Endothelial cell of umbilical vein (primary cell): Measurements from ENCODE around the gene ACD. TPM values are rescaled to one million over a fixed set of nuclear protein-coding genes. Genes with fewer than 3 reads are reported as not detected.
A peak's percentile ranks its signal among the peaks of the same experiment; 100 is the strongest.

ENCODE experiments used
- BruUV-seq: library from RNA; stranded (reverse); fragments of 400-500 nt; replicated peaks from 2 replicates; lab custom pipeline; 2021; lab: Mats Ljungman, UMichigan
- CTCF ChIA-PET: fragments of 300-600, 350-600 bp; sonication (Branson Sonifier 250); formaldehyde crosslinking; loops from one replicate; lab custom pipeline; 2021; ENCODE audit warnings: antibody characterized with exemption, inconsistent platforms; lab: Charles Lee
- POLR2A ChIA-PET: fragments of 300-600, 350-600 bp; sonication (Branson Sonifier 250); formaldehyde crosslinking; loops from one replicate; lab custom pipeline; 2021; ENCODE audit warnings: antibody characterized with exemption, inconsistent platforms; lab: Charles Lee
- DNase-seq: peaks from one replicate; pipeline ENCODE4 v3.0.0-alpha.2; 2011; ENCODE audit warnings: low read depth, low spot score
- FAIRE-seq: peaks from 2 replicates; lab custom pipeline; 2011; peaks lifted over from hg19 to GRCh38; lab: Jason Lieb, UNC
- H2AFZ ChIP-seq: 2 replicates; pipeline ENCODE4 v1.6.0; 2012; ENCODE audit warnings: low read depth, low read length, control low read depth, inconsistent platforms
- H3K27ac ChIP-seq: 2 replicates; pipeline ENCODE4 v1.5.1; 2011; ENCODE audit warnings: low read depth, mild to moderate bottlenecking, control low read depth, low read length, moderate library complexity; ENCODE audit not compliant: insufficient read depth
- H3K27me3 ChIP-seq, 2 experiments: 2 replicates each; pipeline versions ENCODE4 v1.6.0 to v1.6.1; 2011; ENCODE audit warnings: low read length in 2 of 2, mixed read lengths in 1 of 2; ENCODE audit not compliant: control insufficient read depth in 2 of 2, insufficient read depth in 2 of 2
- H3K36me3 ChIP-seq, 2 experiments: 2 replicates in 1 of 2; 3 replicates in 1 of 2; pipeline ENCODE4 v1.5.1; 2011; ENCODE audit warnings: low read length in 2 of 2, mild to moderate bottlenecking in 1 of 2, moderate library complexity in 1 of 2; ENCODE audit not compliant: control insufficient read depth in 2 of 2, insufficient read depth in 2 of 2; ENCODE audit errors: extremely low read depth in 1 of 2
- H3K4me1 ChIP-seq: 3 replicates; pipeline ENCODE4 v1.5.1; 2011; ENCODE audit warnings: mild to moderate bottlenecking, low read length; ENCODE audit not compliant: control insufficient read depth, insufficient read depth; ENCODE audit errors: extremely low read depth
- H3K4me2 ChIP-seq: 2 replicates; pipeline ENCODE4 v1.6.1; 2011; ENCODE audit warnings: low read length, control low read depth, mixed read lengths; ENCODE audit not compliant: insufficient read depth
- H3K4me3 ChIP-seq, 3 experiments: fragments of 200-600 bp in 1 of 3; sonication (generic), shearing (Covaris generic) in 1 of 3; replicated peaks in 1 of 3; 2 replicates each; pipeline ENCODE4 v1.5.1; 2011 to 2016; ENCODE audit warnings: control low read depth in 3 of 3, low read length in 3 of 3, mild to moderate bottlenecking in 2 of 3, inconsistent platforms in 1 of 3, low read depth in 1 of 3, moderate library complexity in 1 of 3; ENCODE audit not compliant: insufficient read depth in 1 of 3
- H3K79me2 ChIP-seq: 2 replicates; pipeline ENCODE4 v1.6.0; 2012; ENCODE audit warnings: low read length, inconsistent platforms; ENCODE audit not compliant: control insufficient read depth, insufficient read depth
- H3K9ac ChIP-seq: replicated peaks from 2 replicates; pipeline ENCODE3; 2011; ENCODE audit warnings: low read length, control low read depth; ENCODE audit not compliant: insufficient read depth; ENCODE audit errors: extremely low read depth
- H3K9me1 ChIP-seq: replicated peaks from 3 replicates; pipeline ENCODE4 v1.6.0; 2011; ENCODE audit warnings: mild to moderate bottlenecking, low read length; ENCODE audit not compliant: control insufficient read depth, insufficient read depth; ENCODE audit errors: extremely low read depth
- H3K9me3 ChIP-seq: replicated peaks from 2 replicates; pipeline ENCODE4 v1.5.1; 2012; ENCODE audit warnings: low read length, inconsistent platforms; ENCODE audit not compliant: control insufficient read depth, insufficient read depth
- H4K20me1 ChIP-seq: replicated peaks from 2 replicates; pipeline ENCODE3; 2011; ENCODE audit warnings: mild to moderate bottlenecking, low read length; ENCODE audit not compliant: control insufficient read depth, insufficient read depth; ENCODE audit errors: extremely low read depth
- EZH2 ChIP-seq: IDR thresholded peaks from 2 replicates; pipeline ENCODE4 v1.6.1; 2012; ENCODE audit warnings: borderline replicate concordance, low read depth, mild to moderate bottlenecking, moderate library complexity, low read length, inconsistent platforms; ENCODE audit not compliant: severe bottlenecking
- FOS ChIP-seq: IDR thresholded peaks from 2 replicates; pipeline ENCODE4 v1.6.1; 2011; ENCODE audit warnings: mild to moderate bottlenecking, low read length, moderate library complexity, borderline replicate concordance; ENCODE audit not compliant: insufficient read depth
- GATA2 ChIP-seq: IDR thresholded peaks from 2 replicates; pipeline ENCODE4 v1.7.0; 2011; ENCODE audit warnings: low read depth, mild to moderate bottlenecking, moderate library complexity, mixed read lengths, low read length; ENCODE audit not compliant: insufficient read length, insufficient read depth
- JUN ChIP-seq: IDR thresholded peaks from 2 replicates; pipeline ENCODE4 v1.6.1; 2011; ENCODE audit warnings: borderline replicate concordance, low read depth; ENCODE audit not compliant: insufficient read length, insufficient read depth
- MYC ChIP-seq: IDR thresholded peaks from one replicate; pipeline ENCODE4 v1.6.1; 2011; ENCODE audit warnings: mild to moderate bottlenecking, low read depth, low read length
- POLR2A ChIP-seq: IDR thresholded peaks from 2 replicates; pipeline ENCODE4 v1.6.1; 2012; ENCODE audit warnings: low read depth, mild to moderate bottlenecking, control low read depth, low read length
- POLR2AphosphoS5 ChIP-seq: IDR thresholded peaks from 2 replicates; pipeline ENCODE4 v1.6.1; 2012; ENCODE audit warnings: low read depth, mild to moderate bottlenecking, control low read depth, low read length, moderate library complexity; ENCODE audit not compliant: insufficient read depth
- dilution Hi-C: fragments of 300-500 bp; cut with MboI; formaldehyde crosslinking; loops from one replicate; pipeline ENCODE4 v1.15.0; 2019; ENCODE audit warnings: low sequenced_read_pairs; ENCODE audit not compliant: extremely low pct_ligation_motif_present
- intact Hi-C: fragments of 100-400 bp; cut with micrococcal nuclease; formaldehyde crosslinking; loops from one replicate; pipeline ENCODE4 v1.10.0; 2022
- polyA plus RNA-seq, 4 experiments: library from polyadenylated mRNA; depleted of rRNA in 3 of 4; stranded (reverse) in 3 of 4; unstranded in 1 of 4; fragments of >200 nt; gene quantifications; 2 replicates each; pipeline versions ENCODE4 v1.2.1 to v1.2.3, GENCODE V29; 2011 to 2012; ENCODE audit warnings: missing spikeins in 1 of 4
- total RNA-seq: library from RNA; stranded (reverse); gene quantifications from 2 replicates; pipeline ENCODE4 v1.2.3, GENCODE V29; 2021
- TF ChIP-seq, protein P1 (sequence below): IDR thresholded peaks from 2 replicates; pipeline ENCODE4 v1.6.1; 2011; ENCODE audit not compliant: insufficient read depth, insufficient read length

The ACD gene
- total and polyA plus RNA-seq, 2 donors (not counting 3 experiments of a cell fraction or from before 2014, with no cell fraction given), result 24.4 to 36.0 TPM

DNA sequence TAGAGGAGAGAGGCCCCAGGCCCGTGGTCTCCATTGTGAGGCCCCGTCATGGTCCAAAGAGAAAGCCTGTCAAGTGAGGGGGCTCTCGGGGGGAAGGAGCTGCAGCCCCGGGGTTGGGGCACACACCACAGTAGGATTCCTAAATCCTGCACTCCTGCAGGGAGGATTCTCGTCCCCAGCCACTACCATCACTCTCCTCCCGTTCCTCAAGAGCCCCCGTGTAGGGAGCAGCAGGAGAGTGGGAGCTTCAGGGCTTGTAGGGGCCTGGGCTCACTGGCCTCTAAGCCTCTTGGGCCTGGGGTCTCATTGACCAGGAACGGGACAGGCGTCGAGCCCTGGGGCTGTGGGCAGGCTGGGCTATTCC lies 7.4 kb upstream of the ACD start:
- FAIRE-seq (no peak), DNase-seq (no peak)
- ChIA-PET CTCF (interaction anchor here (0.6 to 12.7 kb wide), 22 partner anchors 9 to 373 kb away, joined by 3 to 163 read pairs (median 3); partner anchors contain the start of genes ATP6V0D1, CARMIL2, CTCF and NUTF2), POLR2A (interaction anchor here (0.9 to 1.5 kb wide), 2 partner anchors 130 to 146 kb away, joined by 3 to 4 read pairs; no protein-coding TSS in a partner anchor)
- Histone ChIP-seq H3K4me3 (no peak overlapping the region), H3K9me1 (no peaks in the 10 kb centered on the region), H3K79me2 (no peaks in the 10 kb centered on the region), H4K20me1 (no peaks in the 10 kb centered on the region), H3K9me3 (no peaks in the 10 kb centered on the region), H3K9ac (no peak overlapping the region), H3K4me1 (peaks cover 15% of the 10 kb centered on the region), H3K27ac (no peak overlapping the region), H3K27me3 (no peaks in the 10 kb centered on the region), H3K36me3 (peaks cover 0 to 6% of the 10 kb centered on the region in 2 experiments), H2AFZ (no peak overlapping the region), H3K4me2 (no peak overlapping the region)
- no TSS peak for BruUV-seq
- dilution Hi-C loops, result no loop called here
- no peak for TF ChIP-seq POLR2A
- no peak for TF ChIP-seq FOS
- TF ChIP-seq, protein P1, sequence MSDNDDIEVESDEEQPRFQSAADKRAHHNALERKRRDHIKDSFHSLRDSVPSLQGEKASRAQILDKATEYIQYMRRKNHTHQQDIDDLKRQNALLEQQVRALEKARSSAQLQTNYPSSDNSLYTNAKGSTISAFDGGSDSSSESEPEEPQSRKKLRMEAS, result no peak
- intact Hi-C loops, result no loop called here

DNA sequence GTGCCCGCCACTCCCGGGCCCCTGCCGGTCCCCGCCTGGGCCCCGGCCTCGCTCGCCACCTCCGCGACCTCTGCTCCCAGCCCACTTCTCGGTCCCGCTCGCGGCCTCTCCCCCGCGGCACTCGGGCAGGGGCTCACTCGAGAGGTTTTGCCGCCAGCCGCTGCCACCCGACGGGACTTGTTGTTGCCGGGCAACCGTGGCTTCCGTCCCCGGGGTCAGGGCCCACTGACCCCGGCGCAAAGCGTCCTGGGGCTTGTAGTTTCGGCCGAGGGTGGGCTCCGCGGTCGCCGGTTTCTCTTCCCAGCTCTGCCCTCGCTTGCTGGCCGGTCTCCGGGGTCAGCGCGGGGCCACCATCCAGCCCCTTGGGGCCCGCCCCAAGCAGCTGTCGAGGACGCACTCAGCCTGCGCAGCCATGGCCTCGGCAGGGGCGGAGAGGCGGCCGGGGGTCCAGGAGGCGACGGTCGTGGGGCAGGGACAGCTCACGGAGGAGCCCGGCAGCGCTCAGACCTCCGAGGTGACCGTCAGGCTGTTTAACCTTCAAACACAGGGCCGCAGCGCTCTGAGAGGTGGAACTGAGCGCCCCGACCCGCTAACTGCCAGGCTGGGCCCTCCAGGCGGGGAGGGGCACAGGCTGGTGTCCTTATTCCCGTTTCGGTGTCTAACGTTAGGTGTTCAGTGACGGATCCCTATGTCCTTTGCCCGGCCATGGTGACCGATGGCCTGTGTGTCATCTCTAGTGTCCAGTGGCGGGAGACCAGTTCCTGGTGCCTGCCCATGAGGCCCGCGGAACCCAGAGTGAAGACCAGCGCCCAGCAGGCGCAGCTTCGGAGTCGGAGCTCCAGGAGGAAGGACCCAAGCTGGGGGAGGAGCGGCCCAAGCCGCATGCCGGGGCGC lies 6.7 kb upstream of the ACD start, which contains the start of the genes C16orf86 and ENKD1:
TSS of gene C16orf86 (plus strand) at position 256 of the 894 bp plus-strand sequence. CDS start at position 413, 157 bp downstream.
TSS of gene ENKD1 (minus strand) at position 192 of the 894 bp plus-strand sequence. CDS start 308 bp downstream, outside the sequence.
- no peaks in the 10 kb centered on the region for H3K27me3 ChIP-seq
- peak; percentile 73 for DNase-seq
- ChIA-PET CTCF (interaction anchor here (0.6 to 12.7 kb wide), 26 partner anchors 9 to 374 kb away, joined by 3 to 163 read pairs (median 3); partner anchors contain the start of genes ATP6V0D1, CARMIL2, CTCF and RANBP10), POLR2A (interaction anchor here (0.9 to 1.5 kb wide), 2 partner anchors 129 to 145 kb away, joined by 3 to 4 read pairs; no protein-coding TSS in a partner anchor)
- no peaks in the 10 kb centered on the region for H3K9me1 ChIP-seq
- H3K4me3 ChIP-seq, result peak within 1 kb of the TSS; percentile 36 to 74 (median 47)
- peaks cover 0 to 6% of the 10 kb centered on the region in 2 experiments for H3K36me3 ChIP-seq
- peak; percentile 89 for FAIRE-seq
- BruUV-seq, result no TSS peak
- peaks cover 15% of the 10 kb centered on the region for H3K4me1 ChIP-seq
- H3K79me2 ChIP-seq, result no peaks in the 10 kb centered on the region
- intact Hi-C loops (no loop called here), dilution Hi-C loops (no loop called here)
- H3K27ac ChIP-seq, result peak within 1 kb of the TSS; percentile 13
- TF ChIP-seq JUN (no peak), GATA2 (no peak), POLR2A (no peak), MYC (no peak), POLR2AphosphoS5 (peak; percentile 44), FOS (no peak), EZH2 (no peak)
- TF ChIP-seq, protein P1, result no peak
- peak within 1 kb of the TSS; percentile 61 for H3K9ac ChIP-seq
- no peaks in the 10 kb centered on the region for H3K9me3 ChIP-seq
- H3K4me2 ChIP-seq, result peak within 1 kb of the TSS; percentile 48
- H4K20me1 ChIP-seq, result no peaks in the 10 kb centered on the region
- H2AFZ ChIP-seq, result peak within 1 kb of the TSS; percentile 77
